HG03575 (cell line): ENCODE results near the gene JSRP1.

Source experiments
- ATAC-seq: cut with Tn5 transposase; IDR thresholded peaks from one replicate; pipeline ENCODE4 v1.9.1; 2021; ENCODE audit not compliant: unreplicated experiment, insufficient number of reproducible peaks, low FRiP score; ENCODE audit errors: extremely low read depth

JSRP1 gene

GRCh38 chr19:2269244-2270156 lies 13.3 kb upstream of the JSRP1 start:
- no peak for ATAC-seq

GRCh38 chr19:2268861-2269243 lies 12.6 kb upstream of the JSRP1 start:
- ATAC-seq = no peak

- no peak for ATAC-seq
Observed at GRCh38 chr19:2268480-2268830, 12.2 kb upstream of the JSRP1 start.

GRCh38 chr19:2266183-2266993 lies 10.2 kb upstream of the JSRP1 start:
- ATAC-seq = no peak

GRCh38 chr19:2261438-2262172 lies 5.4 kb upstream of the JSRP1 start:
- ATAC-seq = no peak

- ATAC-seq = no peak
Observed at GRCh38 chr19:2260341-2260805, 4.2 kb upstream of the JSRP1 start.

GRCh38 chr19:2259336-2259735 lies 3.1 kb upstream of the JSRP1 start:
- no peak for ATAC-seq

GRCh38 chr19:2255112-2255845 lies 938 bp downstream of the JSRP1 start:
- ATAC-seq = no peak

- ATAC-seq = no peak
Observed at GRCh38 chr19:2254064-2254872, 1.9 kb downstream of the JSRP1 start.

- no peak for ATAC-seq
Observed at GRCh38 chr19:2253106-2254063, 2.8 kb downstream of the JSRP1 start.

- ATAC-seq = no peak
Observed at GRCh38 chr19:2252797-2253105, 3.5 kb downstream of the JSRP1 start.

- no peak for ATAC-seq
Observed at GRCh38 chr19:2252055-2252796, 4.0 kb downstream of the JSRP1 start.

- no peak for ATAC-seq
Observed at GRCh38 chr19:2251106-2252054, 4.8 kb downstream of the JSRP1 start.

GRCh38 chr19:2250766-2251105 lies 5.5 kb downstream of the JSRP1 start:
- no peak for ATAC-seq

GRCh38 chr19:2249880-2250765 lies 6.1 kb downstream of the JSRP1 start:
- no peak for ATAC-seq
